WERI-Rb-1 (cell line): ENCODE results near the gene KNSTRN.

Source experiments
- DNase-seq: peaks from one replicate; pipeline ENCODE4 v3.0.0-alpha.2; 2020
- H3K27ac ChIP-seq: fragments of 250-450 bp; sonication (Bioruptor Pico); 2 replicates; pipeline ENCODE4 v1.5.1; 2020; ENCODE audit warnings: mild to moderate bottlenecking, moderate library complexity
- H3K27me3 ChIP-seq: fragments of 250-450 bp; sonication (Bioruptor Pico); 2 replicates; pipeline ENCODE4 v1.5.1; 2021; ENCODE audit warnings: mild to moderate bottlenecking, low read depth, moderate library complexity; ENCODE audit not compliant: insufficient read depth, severe bottlenecking
- H3K36me3 ChIP-seq: fragments of 250-450 bp; sonication (Bioruptor Pico); 2 replicates; pipeline ENCODE4 v1.5.1; 2020; ENCODE audit warnings: mild to moderate bottlenecking, moderate library complexity
- H3K4me3 ChIP-seq: 2 replicates; pipeline ENCODE4 v1.5.1; 2011; ENCODE audit warnings: low read depth, mild to moderate bottlenecking, control low read depth, low read length
- H3K9me3 ChIP-seq: fragments of 250-450 bp; sonication (Bioruptor Pico); 2 replicates; pipeline ENCODE4 v1.5.1; 2021; ENCODE audit warnings: mild to moderate bottlenecking, moderate library complexity; ENCODE audit not compliant: severe bottlenecking
- TF ChIP-seq, protein P1 (sequence below): IDR thresholded peaks from 2 replicates; pipeline ENCODE4 v1.5.1; 2011; ENCODE audit warnings: low read depth, mild to moderate bottlenecking, control low read depth, inconsistent platforms, low read length

KNSTRN gene

DNA sequence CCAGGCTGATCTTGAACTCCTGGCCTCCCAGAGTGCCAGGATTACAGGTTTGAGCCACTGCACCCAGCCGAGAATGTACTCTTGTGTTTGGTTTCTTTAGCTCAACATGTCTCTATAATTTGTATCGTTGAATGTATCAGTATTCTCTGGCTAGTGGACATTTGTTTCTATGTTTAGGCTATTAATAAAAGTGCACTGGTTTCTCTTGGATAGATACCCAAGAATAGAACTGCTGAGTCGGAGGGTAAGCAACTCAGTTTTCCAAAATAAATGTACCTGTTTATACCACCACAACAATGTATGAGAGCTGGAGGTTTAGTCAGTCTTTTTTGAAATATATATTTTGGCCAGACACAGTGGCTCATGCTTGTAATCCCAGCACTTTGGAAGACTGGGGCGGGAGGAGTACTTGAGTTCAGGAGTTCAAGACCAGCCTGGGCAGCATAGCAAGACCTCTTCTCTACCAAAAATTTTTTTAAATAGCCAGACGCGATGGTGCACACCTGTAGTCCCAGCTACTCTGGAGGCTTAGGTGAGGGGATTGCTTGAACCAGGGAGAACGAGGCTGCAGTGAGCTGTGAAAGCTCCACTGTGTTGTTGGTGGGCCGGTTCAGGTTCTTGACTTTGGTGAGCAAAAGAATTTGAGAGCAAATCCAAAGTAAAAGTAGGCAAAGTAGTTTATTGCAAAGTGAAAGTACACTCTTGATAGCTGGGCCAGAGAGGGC, 15.3 kb downstream of the KNSTRN start:
- Histone ChIP-seq H3K36me3 (peaks cover 19% of the 10 kb centered on the region), H3K27ac (no peak overlapping the region), H3K27me3 (no peaks in the 10 kb centered on the region), H3K9me3 (no peaks in the 10 kb centered on the region), H3K4me3 (no peak overlapping the region)
- DNase-seq, result no peak
- TF ChIP-seq, protein P1, sequence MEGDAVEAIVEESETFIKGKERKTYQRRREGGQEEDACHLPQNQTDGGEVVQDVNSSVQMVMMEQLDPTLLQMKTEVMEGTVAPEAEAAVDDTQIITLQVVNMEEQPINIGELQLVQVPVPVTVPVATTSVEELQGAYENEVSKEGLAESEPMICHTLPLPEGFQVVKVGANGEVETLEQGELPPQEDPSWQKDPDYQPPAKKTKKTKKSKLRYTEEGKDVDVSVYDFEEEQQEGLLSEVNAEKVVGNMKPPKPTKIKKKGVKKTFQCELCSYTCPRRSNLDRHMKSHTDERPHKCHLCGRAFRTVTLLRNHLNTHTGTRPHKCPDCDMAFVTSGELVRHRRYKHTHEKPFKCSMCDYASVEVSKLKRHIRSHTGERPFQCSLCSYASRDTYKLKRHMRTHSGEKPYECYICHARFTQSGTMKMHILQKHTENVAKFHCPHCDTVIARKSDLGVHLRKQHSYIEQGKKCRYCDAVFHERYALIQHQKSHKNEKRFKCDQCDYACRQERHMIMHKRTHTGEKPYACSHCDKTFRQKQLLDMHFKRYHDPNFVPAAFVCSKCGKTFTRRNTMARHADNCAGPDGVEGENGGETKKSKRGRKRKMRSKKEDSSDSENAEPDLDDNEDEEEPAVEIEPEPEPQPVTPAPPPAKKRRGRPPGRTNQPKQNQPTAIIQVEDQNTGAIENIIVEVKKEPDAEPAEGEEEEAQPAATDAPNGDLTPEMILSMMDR, result no peak

DNA sequence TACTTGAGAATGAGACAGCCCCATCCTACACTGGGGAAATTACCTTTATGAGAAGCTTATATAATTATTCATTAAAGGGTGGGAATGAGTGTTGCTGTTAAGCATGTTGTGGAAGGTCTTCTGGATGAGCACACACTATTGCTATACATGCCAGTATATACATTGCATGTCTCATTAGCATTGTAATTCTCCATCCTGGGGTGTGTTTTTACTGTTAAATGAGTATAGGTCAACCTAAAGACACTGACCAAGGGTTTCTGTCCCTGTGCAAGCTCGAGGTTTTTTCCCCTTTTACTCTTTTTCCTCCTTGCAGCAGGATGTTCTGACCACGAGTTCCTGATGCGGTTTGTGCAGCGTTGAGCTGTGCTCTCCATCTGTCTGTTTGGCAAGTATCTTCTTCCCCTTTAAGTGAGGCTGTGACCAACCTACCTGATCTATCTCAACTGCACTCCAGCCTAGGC, 15.9 kb downstream of the KNSTRN start:
- Histone ChIP-seq H3K36me3 (peaks cover 13% of the 10 kb centered on the region), H3K4me3 (no peak overlapping the region), H3K27me3 (no peaks in the 10 kb centered on the region), H3K9me3 (no peaks in the 10 kb centered on the region), H3K27ac (no peak overlapping the region)
- TF ChIP-seq, protein P1, result no peak
- DNase-seq, result no peak

DNA sequence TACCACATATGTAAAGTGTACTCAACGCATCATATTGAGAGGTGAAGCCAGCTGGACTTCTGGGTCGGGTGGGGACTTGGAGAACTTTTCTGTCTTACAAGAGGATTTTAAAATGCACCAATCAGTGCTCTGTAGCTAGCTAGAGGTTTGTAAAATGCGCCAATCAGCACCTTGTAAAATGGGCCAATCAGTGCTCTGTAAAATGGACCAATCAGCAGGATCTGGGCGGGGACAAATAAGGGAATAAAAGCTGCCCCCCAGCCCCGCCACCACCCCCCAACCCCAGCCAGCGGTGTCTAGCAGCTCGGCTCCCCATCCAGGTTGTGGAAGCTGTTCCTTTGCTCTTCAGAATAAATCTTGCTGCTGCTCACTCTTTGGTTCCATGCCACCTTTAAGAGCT, 16.8 kb downstream of the KNSTRN start:
- Histone ChIP-seq H3K27ac (no peak overlapping the region), H3K9me3 (no peaks in the 10 kb centered on the region), H3K27me3 (no peaks in the 10 kb centered on the region), H3K4me3 (no peak overlapping the region), H3K36me3 (peaks cover 4% of the 10 kb centered on the region)
- TF ChIP-seq, protein P1, result no peak
- DNase-seq, result no peak

- peak within 1 kb of the TSS; percentile 72 for H3K27ac ChIP-seq
- TF ChIP-seq, protein P1, result no peak
- H3K9me3 ChIP-seq, result no peaks in the 10 kb centered on the region
- H3K27me3 ChIP-seq, result no peaks in the 10 kb centered on the region
- peak within 1 kb of the TSS; percentile 82 for H3K4me3 ChIP-seq
- peak; percentile 96 for DNase-seq
- peaks cover 23% of the 10 kb centered on the region for H3K36me3 ChIP-seq
Observed at GRCh38 chr15:40405501-40406381, 23.2 kb downstream of the KNSTRN start, which contains the start of gene IVD. Gene IVD, plus strand, starts transcription at chr15:40405795. Its CDS starts 33 bp downstream, at chr15:40405828.

GRCh38 chr15:40407330-40407990, 24.9 kb downstream of the KNSTRN start:
- Histone ChIP-seq H3K27ac (no peak overlapping the region), H3K4me3 (no peak overlapping the region), H3K27me3 (no peaks in the 10 kb centered on the region), H3K9me3 (no peaks in the 10 kb centered on the region), H3K36me3 (peaks cover 40% of the 10 kb centered on the region)
- TF ChIP-seq, protein P1, result no peak
- no peak for DNase-seq
